ENCODE data around the gene RAB7A.

DNA sequence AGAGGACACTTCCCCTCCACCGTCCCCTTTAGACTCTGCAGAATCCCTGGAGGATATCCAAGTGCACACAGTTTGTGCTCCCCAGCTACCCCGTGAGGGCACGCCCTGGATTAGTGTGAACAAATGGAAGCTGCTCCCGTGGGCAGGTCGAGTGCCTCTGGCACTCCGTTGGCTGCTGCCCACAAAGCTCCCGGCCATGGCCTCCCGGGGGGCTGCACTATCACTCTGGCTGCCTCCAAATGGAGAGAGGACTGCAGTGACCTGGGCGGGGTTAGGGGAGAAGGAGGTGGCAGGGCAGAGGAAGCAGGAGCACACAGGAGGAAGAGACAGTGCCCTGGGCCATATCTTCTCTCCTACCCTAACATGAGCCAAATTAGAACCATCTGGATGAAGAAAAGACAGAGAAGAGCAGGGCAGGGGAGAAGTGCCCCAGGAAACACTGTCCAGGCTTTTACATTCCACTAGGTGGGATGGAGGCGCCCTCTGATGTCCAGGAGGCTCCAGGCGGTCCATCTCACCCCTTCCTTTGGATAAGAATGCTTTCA, 124.0 kb downstream of the RAB7A start:
- TF ChIP-seq, protein P1, sequence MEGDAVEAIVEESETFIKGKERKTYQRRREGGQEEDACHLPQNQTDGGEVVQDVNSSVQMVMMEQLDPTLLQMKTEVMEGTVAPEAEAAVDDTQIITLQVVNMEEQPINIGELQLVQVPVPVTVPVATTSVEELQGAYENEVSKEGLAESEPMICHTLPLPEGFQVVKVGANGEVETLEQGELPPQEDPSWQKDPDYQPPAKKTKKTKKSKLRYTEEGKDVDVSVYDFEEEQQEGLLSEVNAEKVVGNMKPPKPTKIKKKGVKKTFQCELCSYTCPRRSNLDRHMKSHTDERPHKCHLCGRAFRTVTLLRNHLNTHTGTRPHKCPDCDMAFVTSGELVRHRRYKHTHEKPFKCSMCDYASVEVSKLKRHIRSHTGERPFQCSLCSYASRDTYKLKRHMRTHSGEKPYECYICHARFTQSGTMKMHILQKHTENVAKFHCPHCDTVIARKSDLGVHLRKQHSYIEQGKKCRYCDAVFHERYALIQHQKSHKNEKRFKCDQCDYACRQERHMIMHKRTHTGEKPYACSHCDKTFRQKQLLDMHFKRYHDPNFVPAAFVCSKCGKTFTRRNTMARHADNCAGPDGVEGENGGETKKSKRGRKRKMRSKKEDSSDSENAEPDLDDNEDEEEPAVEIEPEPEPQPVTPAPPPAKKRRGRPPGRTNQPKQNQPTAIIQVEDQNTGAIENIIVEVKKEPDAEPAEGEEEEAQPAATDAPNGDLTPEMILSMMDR (IDR thresholded peaks at IDR 0.05; ENCODE audit: insufficient read depth, low read length) = no peak
- TF ChIP-seq POLR2AphosphoS5 (IDR thresholded peaks at IDR 0.05; ENCODE audit: low read depth) (no peak), SPI1 (IDR thresholded peaks at IDR 0.05; ENCODE audit: borderline replicate concordance, low read depth) (no peak)
- TF ChIP-seq, protein P2, sequence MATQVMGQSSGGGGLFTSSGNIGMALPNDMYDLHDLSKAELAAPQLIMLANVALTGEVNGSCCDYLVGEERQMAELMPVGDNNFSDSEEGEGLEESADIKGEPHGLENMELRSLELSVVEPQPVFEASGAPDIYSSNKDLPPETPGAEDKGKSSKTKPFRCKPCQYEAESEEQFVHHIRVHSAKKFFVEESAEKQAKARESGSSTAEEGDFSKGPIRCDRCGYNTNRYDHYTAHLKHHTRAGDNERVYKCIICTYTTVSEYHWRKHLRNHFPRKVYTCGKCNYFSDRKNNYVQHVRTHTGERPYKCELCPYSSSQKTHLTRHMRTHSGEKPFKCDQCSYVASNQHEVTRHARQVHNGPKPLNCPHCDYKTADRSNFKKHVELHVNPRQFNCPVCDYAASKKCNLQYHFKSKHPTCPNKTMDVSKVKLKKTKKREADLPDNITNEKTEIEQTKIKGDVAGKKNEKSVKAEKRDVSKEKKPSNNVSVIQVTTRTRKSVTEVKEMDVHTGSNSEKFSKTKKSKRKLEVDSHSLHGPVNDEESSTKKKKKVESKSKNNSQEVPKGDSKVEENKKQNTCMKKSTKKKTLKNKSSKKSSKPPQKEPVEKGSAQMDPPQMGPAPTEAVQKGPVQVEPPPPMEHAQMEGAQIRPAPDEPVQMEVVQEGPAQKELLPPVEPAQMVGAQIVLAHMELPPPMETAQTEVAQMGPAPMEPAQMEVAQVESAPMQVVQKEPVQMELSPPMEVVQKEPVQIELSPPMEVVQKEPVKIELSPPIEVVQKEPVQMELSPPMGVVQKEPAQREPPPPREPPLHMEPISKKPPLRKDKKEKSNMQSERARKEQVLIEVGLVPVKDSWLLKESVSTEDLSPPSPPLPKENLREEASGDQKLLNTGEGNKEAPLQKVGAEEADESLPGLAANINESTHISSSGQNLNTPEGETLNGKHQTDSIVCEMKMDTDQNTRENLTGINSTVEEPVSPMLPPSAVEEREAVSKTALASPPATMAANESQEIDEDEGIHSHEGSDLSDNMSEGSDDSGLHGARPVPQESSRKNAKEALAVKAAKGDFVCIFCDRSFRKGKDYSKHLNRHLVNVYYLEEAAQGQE (IDR thresholded peaks at IDR 0.05; ENCODE audit: insufficient replicate concordance, low read depth) = no peak
